MCF 10A (cell line): Measurements from ENCODE around the gene CYTH2. TPM values are rescaled to one million over a fixed set of nuclear protein-coding genes. Genes with fewer than 3 reads are reported as not detected.
A peak's percentile ranks its signal among the peaks of the same experiment; 100 is the strongest.
"Not testable (repeated sequence)": the region's sequence is repeated elsewhere in the genome, so short reads cannot be mapped to it uniquely, and the experiment has no call there.

Source experiments
- BruUV-seq: library from RNA; stranded (reverse); fragments of 400-500 nt; replicated peaks from 2 replicates; lab custom pipeline; 2021; lab: Mats Ljungman, UMichigan
- CTCF ChIA-PET: fragments of 300-600 bp; sonication (Branson Sonifier 250); formaldehyde crosslinking; extraction: SDS; loops from one replicate; lab custom pipeline; 2021; ENCODE audit warnings: antibody characterized with exemption, inconsistent platforms; lab: Yijun Ruan, JAX
- POLR2A ChIA-PET: fragments of 300-600, 350-650 bp; sonication (Branson Sonifier 250); formaldehyde crosslinking; extraction: SDS; loops from one replicate; lab custom pipeline; 2020; ENCODE audit warnings: antibody characterized with exemption, inconsistent platforms; lab: Yijun Ruan, JAX
- DNase-seq: peaks from one replicate; pipeline ENCODE4 v3.0.0-alpha.2; 2018; ENCODE audit not compliant: unreplicated experiment
- H3K27ac Mint-ChIP-seq: one replicate; pipeline ENCODE4 v1.8.0; 2022; ENCODE audit warnings: mild to moderate bottlenecking, low read depth, mixed read lengths; ENCODE audit not compliant: unreplicated experiment
- H3K27me3 Mint-ChIP-seq: one replicate; pipeline ENCODE4 v1.8.0; 2022; ENCODE audit warnings: mixed read lengths; ENCODE audit not compliant: insufficient read depth, unreplicated experiment
- H3K36me3 Mint-ChIP-seq: one replicate; pipeline ENCODE4 v1.8.0; 2022; ENCODE audit warnings: mild to moderate bottlenecking, moderate library complexity, mixed read lengths; ENCODE audit not compliant: insufficient read depth, unreplicated experiment
- H3K4me1 Mint-ChIP-seq: one replicate; pipeline ENCODE4 v1.8.0; 2022; ENCODE audit warnings: mixed read lengths; ENCODE audit not compliant: insufficient read depth, unreplicated experiment
- H3K4me3 Mint-ChIP-seq: one replicate; pipeline ENCODE4 v1.8.0; 2022; ENCODE audit warnings: mild to moderate bottlenecking, moderate library complexity, mixed read lengths; ENCODE audit not compliant: unreplicated experiment
- H3K9me3 Mint-ChIP-seq: one replicate; pipeline ENCODE4 v1.8.0; 2022; ENCODE audit warnings: mixed read lengths; ENCODE audit not compliant: unreplicated experiment
- intact Hi-C: fragments of 100-400 bp; cut with micrococcal nuclease; formaldehyde crosslinking; loops from 2 replicates; pipeline ENCODE4 v1.14.1; 2022
- total RNA-seq: library from RNA; stranded (reverse); gene quantifications from 2 replicates; pipeline ENCODE4 v1.2.3, GENCODE V29; 2022
- TF ChIP-seq, protein P1 (sequence below): fragments of 200-600 bp; IDR thresholded peaks from one replicate; pipeline ENCODE4 v1.8.0; 2022; ENCODE audit warnings: antibody characterized with exemption, mild to moderate bottlenecking; ENCODE audit not compliant: unreplicated experiment

Gene CYTH2
- total RNA-seq, 1 experiment from 2014 or later = 70.3 TPM

DNA sequence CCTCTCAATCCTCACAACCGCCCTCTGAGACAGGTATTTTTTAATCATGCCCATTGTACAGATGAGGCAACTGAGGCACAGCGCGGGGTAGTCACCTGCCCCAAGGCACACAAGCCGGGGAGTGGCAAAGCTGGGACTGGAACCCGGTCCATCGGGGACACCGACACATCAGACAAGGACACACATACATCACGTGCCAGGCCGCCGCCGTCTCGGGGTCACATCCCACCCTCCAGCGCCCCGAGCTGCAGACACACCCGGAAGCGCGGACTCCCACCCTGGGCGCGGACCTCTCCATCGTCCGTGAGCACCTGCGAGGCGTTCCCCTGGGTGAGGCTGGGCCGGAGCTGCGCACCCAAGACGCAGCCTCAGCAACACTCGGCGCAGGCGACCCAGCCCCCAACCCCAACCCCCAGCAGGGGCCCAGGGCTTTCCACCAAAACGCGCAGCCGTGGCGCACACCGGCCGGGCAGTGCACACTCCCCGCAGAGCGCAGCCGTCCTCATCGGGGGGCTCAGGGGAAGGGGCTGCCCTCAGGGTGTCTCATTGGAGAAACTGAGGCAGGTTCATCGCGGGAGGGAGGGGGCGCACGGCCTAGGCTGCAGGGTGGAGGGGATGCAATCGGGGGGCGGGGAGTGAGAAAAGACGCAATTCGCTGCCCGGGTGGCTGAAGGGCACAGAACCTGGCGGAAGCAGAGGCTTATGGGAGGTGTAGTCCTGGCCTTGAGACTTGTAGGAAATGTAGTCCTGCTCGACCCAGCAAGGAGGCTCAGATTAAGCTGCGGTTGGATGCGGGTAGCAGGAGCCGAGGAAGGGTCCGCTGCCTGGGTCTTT lies 44.3 kb downstream of the CYTH2 start:
- Mint-ChIP-seq H3K27me3 (no peaks in the 10 kb centered on the region), H3K4me3 (no peak overlapping the region), H3K36me3 (peaks cover 7% of the 10 kb centered on the region), H3K9me3 (no peaks in the 10 kb centered on the region), H3K27ac (no peak overlapping the region), H3K4me1 (no peaks in the 10 kb centered on the region)
- BruUV-seq = no TSS peak
- intact Hi-C loops = no loop called here
- POLR2A ChIA-PET = interaction anchor here (0.6 to 1.1 kb wide), 4 partner anchors 11 to 645 kb away, joined by 3 to 6 read pairs (median 3); no protein-coding TSS in a partner anchor
- TF ChIP-seq, protein P1, sequence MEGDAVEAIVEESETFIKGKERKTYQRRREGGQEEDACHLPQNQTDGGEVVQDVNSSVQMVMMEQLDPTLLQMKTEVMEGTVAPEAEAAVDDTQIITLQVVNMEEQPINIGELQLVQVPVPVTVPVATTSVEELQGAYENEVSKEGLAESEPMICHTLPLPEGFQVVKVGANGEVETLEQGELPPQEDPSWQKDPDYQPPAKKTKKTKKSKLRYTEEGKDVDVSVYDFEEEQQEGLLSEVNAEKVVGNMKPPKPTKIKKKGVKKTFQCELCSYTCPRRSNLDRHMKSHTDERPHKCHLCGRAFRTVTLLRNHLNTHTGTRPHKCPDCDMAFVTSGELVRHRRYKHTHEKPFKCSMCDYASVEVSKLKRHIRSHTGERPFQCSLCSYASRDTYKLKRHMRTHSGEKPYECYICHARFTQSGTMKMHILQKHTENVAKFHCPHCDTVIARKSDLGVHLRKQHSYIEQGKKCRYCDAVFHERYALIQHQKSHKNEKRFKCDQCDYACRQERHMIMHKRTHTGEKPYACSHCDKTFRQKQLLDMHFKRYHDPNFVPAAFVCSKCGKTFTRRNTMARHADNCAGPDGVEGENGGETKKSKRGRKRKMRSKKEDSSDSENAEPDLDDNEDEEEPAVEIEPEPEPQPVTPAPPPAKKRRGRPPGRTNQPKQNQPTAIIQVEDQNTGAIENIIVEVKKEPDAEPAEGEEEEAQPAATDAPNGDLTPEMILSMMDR = no peak
- CTCF ChIA-PET = interaction anchor here (0.6 to 2.4 kb wide), 2 partner anchors 71 to 169 kb away, joined by 3 to 11 read pairs; no protein-coding TSS in a partner anchor
- DNase-seq = peak; percentile 78

DNA sequence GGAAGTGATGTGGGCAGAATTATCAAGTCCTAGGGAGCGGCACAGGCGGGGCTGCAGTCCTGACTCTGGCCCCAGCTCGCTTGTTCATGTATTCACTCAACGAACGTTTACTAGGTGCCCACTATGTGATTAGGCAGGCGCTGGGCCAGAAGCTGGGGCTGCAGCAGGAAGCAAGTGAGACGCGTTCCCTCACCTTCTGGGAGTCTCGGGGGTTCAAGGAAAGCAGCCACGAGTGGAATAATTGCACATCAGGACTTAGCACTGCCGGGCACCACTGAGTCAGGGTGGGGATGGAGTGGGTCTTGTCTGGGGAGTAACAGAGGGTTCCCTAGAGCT lies 44.9 kb downstream of the CYTH2 start:
- intact Hi-C loops = no loop called here
- Mint-ChIP-seq H3K36me3 (peaks cover 7% of the 10 kb centered on the region), H3K27ac (no peak overlapping the region), H3K4me1 (no peaks in the 10 kb centered on the region), H3K4me3 (no peak overlapping the region), H3K9me3 (no peaks in the 10 kb centered on the region), H3K27me3 (no peaks in the 10 kb centered on the region)
- no peak for DNase-seq
- ChIA-PET POLR2A (interaction anchor here (0.6 to 1.1 kb wide), 3 partner anchors 10 to 644 kb away, joined by 3 to 6 read pairs (median 3); no protein-coding TSS in a partner anchor), CTCF (interaction anchor here (2.4 kb wide), 1 partner anchor 70 kb away, joined by 11 read pairs; no protein-coding TSS in a partner anchor)
- BruUV-seq = no TSS peak
- TF ChIP-seq, protein P1 = no peak

DNA sequence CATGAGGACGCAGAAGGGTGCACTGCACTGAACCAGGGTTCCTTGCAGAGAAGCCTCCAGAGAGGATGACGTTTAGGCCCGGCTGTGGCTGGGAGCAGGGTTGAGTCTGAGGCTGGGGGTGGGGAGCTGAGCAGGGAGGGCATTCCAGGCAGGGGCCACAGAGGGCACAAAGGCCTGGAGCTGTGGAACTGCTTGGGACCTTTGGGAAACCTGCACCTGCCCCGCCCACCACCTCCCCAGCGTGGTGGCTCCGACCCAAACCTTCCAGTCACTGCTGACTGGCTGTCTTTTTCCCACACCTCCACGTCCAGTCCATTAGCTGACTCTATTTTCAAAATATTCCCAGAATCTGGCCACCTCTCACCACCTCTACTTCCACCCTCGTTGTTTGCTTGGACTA lies 47.4 kb downstream of the CYTH2 start:
- intact Hi-C loops = no loop called here
- H3K9me3 Mint-ChIP-seq = no peaks in the 10 kb centered on the region
- no peak for DNase-seq
- H3K4me1 Mint-ChIP-seq = no peaks in the 10 kb centered on the region
- H3K27me3 Mint-ChIP-seq = no peaks in the 10 kb centered on the region
- no TSS peak for BruUV-seq
- H3K27ac Mint-ChIP-seq = no peak overlapping the region
- ChIA-PET CTCF (interaction anchor here (0.8 to 1.3 kb wide), 3 partner anchors 10 to 481 kb away, joined by 3 to 5 read pairs (median 4); no protein-coding TSS in a partner anchor), POLR2A (interaction anchor here (1.0 kb wide), 1 partner anchor 40 kb away, joined by 3 read pairs; no protein-coding TSS in a partner anchor)
- TF ChIP-seq, protein P1 = no peak
- H3K36me3 Mint-ChIP-seq = peaks cover 11% of the 10 kb centered on the region
- no peak overlapping the region for H3K4me3 Mint-ChIP-seq

- H3K4me3 Mint-ChIP-seq = no peak overlapping the region
- H3K4me1 Mint-ChIP-seq = no peaks in the 10 kb centered on the region
- POLR2A ChIA-PET = no interaction called here
- TF ChIP-seq, protein P1 = no peak
- no TSS peak for BruUV-seq
- H3K27me3 Mint-ChIP-seq = no peaks in the 10 kb centered on the region
- DNase-seq = no peak
- no peaks in the 10 kb centered on the region for H3K9me3 Mint-ChIP-seq
- H3K36me3 Mint-ChIP-seq = peaks cover 11% of the 10 kb centered on the region
- intact Hi-C loops = no loop called here
- CTCF ChIA-PET = interaction anchor here (0.7 to 1.0 kb wide), 4 partner anchors 11 to 1052 kb away, joined by 3 to 4 read pairs (median 4); no protein-coding TSS in a partner anchor
- no peak overlapping the region for H3K27ac Mint-ChIP-seq
Measured at GRCh38 chr19:48518207-48518606, 49.0 kb downstream of the CYTH2 start.

- H3K4me1 Mint-ChIP-seq, H3K27ac Mint-ChIP-seq, BruUV-seq, DNase-seq, POLR2A ChIA-PET, intact Hi-C loops, H3K4me3 Mint-ChIP-seq, H3K9me3 Mint-ChIP-seq, H3K27me3 Mint-ChIP-seq: not testable (repeated sequence)
- peaks cover 11% of the 10 kb centered on the region for H3K36me3 Mint-ChIP-seq
- CTCF ChIA-PET = interaction anchor here (0.6 to 1.0 kb wide), 2 partner anchors 12 to 1982 kb away, joined by 3 read pairs; no protein-coding TSS in a partner anchor
Measured at GRCh38 chr19:48519426-48519825, 50.3 kb downstream of the CYTH2 start.
